Fibroblast of the aortic adventitia (primary cell): ENCODE results near the gene BRI3BP. TPM values are rescaled to one million over a fixed set of nuclear protein-coding genes. Genes with fewer than 3 reads are reported as not detected.

Experiments used
- DNase-seq: peaks from one replicate; pipeline ENCODE4 v3.0.0-alpha.2; 2010; ENCODE audit warnings: low read depth
- H3K4me3 ChIP-seq: 2 replicates; pipeline ENCODE4 v1.5.1; 2011; ENCODE audit warnings: low read depth, mild to moderate bottlenecking, control low read depth, low read length, moderate library complexity
- CTCF ChIP-seq: IDR thresholded peaks from 2 replicates; pipeline ENCODE4 v1.5.1; 2011; ENCODE audit warnings: mild to moderate bottlenecking, low read length, control low read depth, inconsistent platforms; ENCODE audit not compliant: insufficient read depth
- total RNA-seq: library from RNA; depleted of rRNA; stranded (reverse); fragments of >200 nt; gene quantifications from 2 replicates; pipeline ENCODE4 v1.2.3, GENCODE V29; 2012; ENCODE audit warnings: low replicate concordance

The BRI3BP gene
- total RNA-seq, 1 donor = 6.1 TPM

GRCh38 chr12:125001636-125002035 is 8.2 kb downstream of the BRI3BP start:
- no peak for DNase-seq
- H3K4me3 ChIP-seq = no peak overlapping the region
- TF ChIP-seq CTCF = no peak

GRCh38 chr12:125003021-125003420 is 9.6 kb downstream of the BRI3BP start:
- no peak for TF ChIP-seq CTCF
- no peak for DNase-seq
- H3K4me3 ChIP-seq = no peak overlapping the region

- TF ChIP-seq CTCF = no peak
- H3K4me3 ChIP-seq = no peak overlapping the region
- DNase-seq = no peak
Measured at GRCh38 chr12:125004621-125005020, 11.2 kb downstream of the BRI3BP start.

GRCh38 chr12:125005652-125006051 is 12.2 kb downstream of the BRI3BP start:
- no peak for DNase-seq
- H3K4me3 ChIP-seq = no peak overlapping the region
- no peak for TF ChIP-seq CTCF

GRCh38 chr12:125006365-125006764 is 12.9 kb downstream of the BRI3BP start:
- no peak for TF ChIP-seq CTCF
- H3K4me3 ChIP-seq = no peak overlapping the region
- DNase-seq = no peak

- H3K4me3 ChIP-seq = no peak overlapping the region
- TF ChIP-seq CTCF = no peak
- DNase-seq = no peak
Measured at GRCh38 chr12:125013816-125014442, 20.5 kb downstream of the BRI3BP start.

GRCh38 chr12:125014526-125014925 is 21.1 kb downstream of the BRI3BP start:
- TF ChIP-seq CTCF = no peak
- no peak overlapping the region for H3K4me3 ChIP-seq
- DNase-seq = no peak
